Thyroid gland (tissue), 4 donors: Measurements from ENCODE around the gene PCIF1. TPM values are rescaled to one million over a fixed set of nuclear protein-coding genes. Genes with fewer than 3 reads are reported as not detected.
A peak's percentile ranks its signal among the peaks of the same experiment; 100 is the strongest.

Source experiments
- DNase-seq, 2 donors: peaks; one replicate each; pipeline ENCODE4 v3.0.0-alpha.2; 2019
- H3K27ac ChIP-seq, 3 donors: fragments of 200-600 bp; sonication (generic); 1 replicate in 2 of 3; 2 replicates in 1 of 3; pipeline ENCODE4 v1.5.1; 2016 to 2019; ENCODE audit warnings: mild to moderate bottlenecking in 1 of 3, moderate library complexity in 1 of 3
- H3K27me3 ChIP-seq: fragments of 200-600 bp; sonication (generic); one replicate; pipeline ENCODE4 v1.5.1; 2019
- H3K36me3 ChIP-seq, 2 donors: fragments of 200-600 bp; sonication (generic); one replicate each; pipeline ENCODE4 v1.5.1; 2016 to 2019
- H3K4me1 ChIP-seq, 2 donors: fragments of 200-600 bp; sonication (generic); one replicate each; pipeline ENCODE4 v1.5.1; 2017 to 2019
- H3K4me3 ChIP-seq, 3 donors: fragments of 200-600 bp; sonication (generic); replicated peaks in 1 of 3; 1 replicate in 2 of 3; 2 replicates in 1 of 3; pipeline ENCODE4 v1.5.1; 2016; ENCODE audit warnings: mild to moderate bottlenecking in 1 of 3
- H3K9me3 ChIP-seq: fragments of 200-600 bp; sonication (generic); one replicate; pipeline ENCODE4 v1.5.1; 2017
- CTCF ChIP-seq, 6 experiments: fragments of 200-600 bp in 3 of 6; fragments of 450-650 bp in 3 of 6; sonication (generic) in 3 of 6; IDR thresholded peaks; one replicate each; pipeline ENCODE4 v1.5.1; 2016 to 2019; ENCODE audit warnings: antibody characterized with exemption in 6 of 6, mild to moderate bottlenecking in 2 of 6, inconsistent platforms in 1 of 6, moderate library complexity in 1 of 6
- POLR2A ChIP-seq, 2 donors: fragments of 450-650 bp; IDR thresholded peaks; one replicate each; pipeline ENCODE4 v1.6.1; 2017; ENCODE audit warnings: antibody characterized with exemption in 2 of 2, mild to moderate bottlenecking in 2 of 2, moderate library complexity in 1 of 2
- WGBS, 2 donors: methylation state at CpG; one replicate each; pipeline ENCODE4 v1.1.5; 2017; 5-methylcytosine and 5-hydroxymethylcytosine counted together
- intact Hi-C: fragments of 100-400 bp; cut with DNase I; formaldehyde crosslinking; loops from one replicate; pipeline ENCODE4 v1.15.1; 2023
- total RNA-seq, 4 donors: library from RNA; depleted of rRNA; stranded (reverse); fragments of >200 nt; gene quantifications; one replicate each; pipeline ENCODE4 v1.2.3, GENCODE V29; 2016

PCIF1 gene
- total RNA-seq, 4 donors from 2014 or later: 28.1 to 63.6 (median 49.1) TPM

GRCh38 chr20:45959126-45959525 lies 24.6 kb downstream of the PCIF1 start:
- WGBS, 2 donors: 90 to 92% methylated on average over 11 to 16 of the region's 16 CpGs
- TF ChIP-seq CTCF (IDR thresholded peaks at IDR 0.05): no peak
- no peak for TF ChIP-seq POLR2A (IDR thresholded peaks at IDR 0.05)
- Histone ChIP-seq H3K4me3 (no peak overlapping the region), H3K27me3 (no peaks in the 10 kb centered on the region), H3K27ac (no peak overlapping the region), H3K36me3 (peaks cover 69 to 75% of the 10 kb centered on the region in 2 donors), H3K4me1 (no peaks in the 10 kb centered on the region), H3K9me3 (no peaks in the 10 kb centered on the region)
- intact Hi-C loops: no loop called here
- DNase-seq: no peak

- intact Hi-C loops: no loop called here
- H3K4me1 ChIP-seq: no peaks in the 10 kb centered on the region
- peaks cover 75 to 81% of the 10 kb centered on the region in 2 donors for H3K36me3 ChIP-seq
- H3K4me3 ChIP-seq: no peak overlapping the region
- 96 to 98% methylated on average over 14 of the region's 14 CpGs for WGBS, 2 donors
- H3K9me3 ChIP-seq: no peaks in the 10 kb centered on the region
- DNase-seq: no peak
- no peaks in the 10 kb centered on the region for H3K27me3 ChIP-seq
- H3K27ac ChIP-seq: no peak overlapping the region
- TF ChIP-seq POLR2A (IDR thresholded peaks at IDR 0.05) (no peak), CTCF (IDR thresholded peaks at IDR 0.05) (no peak)
Observed at GRCh38 chr20:45959956-45960630, 25.6 kb downstream of the PCIF1 start.

GRCh38 chr20:45962031-45962755 lies 27.7 kb downstream of the PCIF1 start:
- DNase-seq: no peak
- Histone ChIP-seq H3K27me3 (no peaks in the 10 kb centered on the region), H3K4me1 (no peaks in the 10 kb centered on the region), H3K36me3 (peaks cover 88 to 89% of the 10 kb centered on the region in 2 donors), H3K9me3 (no peaks in the 10 kb centered on the region), H3K4me3 (no peak overlapping the region), H3K27ac (no peak overlapping the region)
- intact Hi-C loops: no loop called here
- no peak for TF ChIP-seq POLR2A (IDR thresholded peaks at IDR 0.05)
- 83 to 91% methylated on average over 7 to 19 of the region's 26 CpGs for WGBS, 2 donors

- intact Hi-C loops: no loop called here
- peaks cover 88 to 91% of the 10 kb centered on the region in 2 donors for H3K36me3 ChIP-seq
- no peak for DNase-seq
- TF ChIP-seq POLR2A (IDR thresholded peaks at IDR 0.05) (no peak), CTCF (IDR thresholded peaks at IDR 0.05) (peak in 2 of 6 experiments; percentile 17 to 23)
- H3K4me1 ChIP-seq: no peaks in the 10 kb centered on the region
- no peak overlapping the region for H3K27ac ChIP-seq
- H3K4me3 ChIP-seq: no peak overlapping the region
- H3K9me3 ChIP-seq: no peaks in the 10 kb centered on the region
- WGBS, 2 donors: 84 to 90% methylated on average over 24 to 32 of the region's 34 CpGs
- H3K27me3 ChIP-seq: no peaks in the 10 kb centered on the region
Observed at GRCh38 chr20:45963059-45964005, 28.8 kb downstream of the PCIF1 start.

- Histone ChIP-seq H3K27ac (no peak overlapping the region), H3K27me3 (no peaks in the 10 kb centered on the region), H3K9me3 (no peaks in the 10 kb centered on the region), H3K4me1 (no peaks in the 10 kb centered on the region), H3K36me3 (peaks cover 81 to 91% of the 10 kb centered on the region in 2 donors), H3K4me3 (no peak overlapping the region)
- intact Hi-C loops: no loop called here
- WGBS, 2 donors: 92% methylated on average over 5 to 6 of the region's 9 CpGs
- TF ChIP-seq POLR2A (IDR thresholded peaks at IDR 0.05) (no peak), CTCF (IDR thresholded peaks at IDR 0.05) (no peak)
- DNase-seq: no peak
Observed at GRCh38 chr20:45964006-45964400, 29.5 kb downstream of the PCIF1 start.
